Activated naive CD4-positive, alpha-beta T cell treated with anti-CD3 and anti-CD28 coated beads, Interleukin-2, amount 10 ng/mL, durations not matched to agents 7 days and 5 days (primary cell): ENCODE data around the gene NOS1AP.

Experiments used
- CTCF ChIA-PET: fragments of 350-600 bp; sonication (Branson Sonifier 250); formaldehyde crosslinking; loops from one replicate; lab custom pipeline; 2021; ENCODE audit warnings: antibody characterized with exemption; lab: Charles Lee
- DNase-seq: peaks from one replicate; pipeline ENCODE4 v3.0.0-alpha.2; 2020
- H3K27ac Mint-ChIP-seq: one replicate; pipeline ENCODE4 v1.8.0; 2021; ENCODE audit warnings: mild to moderate bottlenecking, moderate library complexity, mixed read lengths
- H3K27me3 Mint-ChIP-seq: one replicate; pipeline ENCODE4 v1.8.0; 2021; ENCODE audit warnings: mild to moderate bottlenecking, mixed read lengths
- H3K36me3 Mint-ChIP-seq: one replicate; pipeline ENCODE4 v1.8.0; 2021; ENCODE audit warnings: mixed read lengths
- H3K4me1 Mint-ChIP-seq: one replicate; pipeline ENCODE4 v1.8.0; 2021; ENCODE audit warnings: mixed read lengths
- H3K4me3 Mint-ChIP-seq: one replicate; pipeline ENCODE4 v1.8.0; 2021; ENCODE audit warnings: mild to moderate bottlenecking, moderate library complexity, mixed read lengths
- H3K9me3 Mint-ChIP-seq: one replicate; pipeline ENCODE4 v1.8.0; 2021; ENCODE audit warnings: mixed read lengths

NOS1AP gene

DNA sequence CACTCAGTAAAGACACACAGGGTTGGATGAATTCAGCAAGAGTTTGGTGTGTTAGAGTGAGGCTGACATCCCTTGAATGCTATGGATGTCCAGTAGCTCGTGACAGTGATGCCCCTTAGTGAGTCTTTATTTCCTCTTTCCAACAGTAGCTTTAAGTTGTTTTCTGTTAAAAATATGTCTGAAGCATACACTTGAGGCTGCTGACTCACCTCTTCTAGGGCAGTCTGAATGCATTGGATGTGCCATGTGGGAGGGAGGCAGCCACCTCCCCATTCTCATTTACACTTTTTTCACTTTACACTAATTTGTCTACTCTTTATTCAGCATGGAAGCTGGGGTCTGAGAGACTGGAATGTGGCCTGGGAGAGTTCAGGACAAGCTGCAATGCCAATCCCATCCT is 17.6 kb downstream of the NOS1AP start:
- CTCF ChIA-PET = interaction anchor here (1.0 kb wide), 1 partner anchor 31 kb away, joined by 3 read pairs; no protein-coding TSS in a partner anchor
- no peak for DNase-seq

DNA sequence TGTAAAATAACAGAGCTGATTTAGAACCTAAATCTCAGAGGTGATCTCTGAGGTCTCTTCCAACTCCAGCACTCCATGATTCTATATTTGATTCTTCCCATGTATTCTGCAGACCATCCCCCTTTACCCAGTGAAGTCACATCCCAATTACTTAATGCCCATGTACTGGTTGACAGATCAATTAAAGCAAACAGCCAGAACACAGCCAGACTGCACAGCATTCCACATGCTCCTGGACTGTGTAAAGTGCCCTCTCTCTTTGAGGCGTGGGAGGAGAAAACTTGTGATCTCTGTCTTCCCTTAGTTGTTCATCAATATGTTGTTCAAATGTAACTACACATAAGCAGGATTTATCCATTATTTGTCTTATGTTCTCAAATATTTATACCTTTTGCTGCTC is 18.1 kb downstream of the NOS1AP start:
- Mint-ChIP-seq H3K4me1 (no peaks in the 10 kb centered on the region), H3K27me3 (peaks cover 15% of the 10 kb centered on the region), H3K4me3 (no peak overlapping the region), H3K36me3 (no peaks in the 10 kb centered on the region), H3K9me3 (no peaks in the 10 kb centered on the region), H3K27ac (no peak overlapping the region)
- CTCF ChIA-PET = no interaction called here
- no peak for DNase-seq

More for the DNA sequence above, 17.6 kb downstream of the NOS1AP start:
- peaks cover 11% of the 10 kb centered on the region for H3K27me3 Mint-ChIP-seq
- no peaks in the 10 kb centered on the region for H3K36me3 Mint-ChIP-seq
- no peak overlapping the region for H3K27ac Mint-ChIP-seq
- H3K4me3 Mint-ChIP-seq = no peak overlapping the region
- no peaks in the 10 kb centered on the region for H3K9me3 Mint-ChIP-seq
- H3K4me1 Mint-ChIP-seq = no peaks in the 10 kb centered on the region

DNA sequence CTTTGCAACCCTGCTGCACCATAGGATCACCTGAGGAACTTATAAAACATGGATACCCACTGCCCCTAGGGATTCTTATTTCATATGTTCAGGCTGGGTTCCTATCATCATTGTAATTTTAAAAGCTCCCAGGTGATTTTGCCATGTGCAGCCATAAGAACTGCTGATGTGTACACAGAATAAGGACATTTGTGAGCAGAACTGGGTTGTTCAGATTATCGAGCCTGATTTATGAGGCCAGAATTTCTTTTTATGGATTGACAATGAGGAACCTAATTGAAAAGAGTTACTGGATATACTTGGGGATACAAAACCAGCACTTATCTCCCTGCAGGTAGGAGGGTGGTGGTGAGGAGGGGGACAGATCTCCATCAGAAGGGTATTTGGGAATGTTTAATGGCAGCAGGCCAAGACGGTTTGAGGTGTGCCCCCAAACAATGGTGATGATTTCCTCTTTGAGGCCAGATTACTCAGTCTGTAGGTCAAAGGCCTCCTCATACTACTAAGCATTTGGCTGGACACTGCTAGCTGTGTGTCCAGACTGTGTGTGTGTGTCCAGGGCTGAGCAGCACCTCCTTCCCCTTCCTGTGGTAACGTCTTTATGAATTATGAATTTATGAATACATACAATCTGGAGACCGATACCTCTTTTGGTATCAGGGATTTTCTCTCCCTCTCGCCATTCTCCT is 18.9 kb downstream of the NOS1AP start:
- Mint-ChIP-seq H3K27me3 (peaks cover 16% of the 10 kb centered on the region), H3K4me1 (no peaks in the 10 kb centered on the region), H3K27ac (no peak overlapping the region), H3K36me3 (no peaks in the 10 kb centered on the region), H3K4me3 (no peak overlapping the region), H3K9me3 (no peaks in the 10 kb centered on the region)
- DNase-seq = no peak
- CTCF ChIA-PET = no interaction called here

DNA sequence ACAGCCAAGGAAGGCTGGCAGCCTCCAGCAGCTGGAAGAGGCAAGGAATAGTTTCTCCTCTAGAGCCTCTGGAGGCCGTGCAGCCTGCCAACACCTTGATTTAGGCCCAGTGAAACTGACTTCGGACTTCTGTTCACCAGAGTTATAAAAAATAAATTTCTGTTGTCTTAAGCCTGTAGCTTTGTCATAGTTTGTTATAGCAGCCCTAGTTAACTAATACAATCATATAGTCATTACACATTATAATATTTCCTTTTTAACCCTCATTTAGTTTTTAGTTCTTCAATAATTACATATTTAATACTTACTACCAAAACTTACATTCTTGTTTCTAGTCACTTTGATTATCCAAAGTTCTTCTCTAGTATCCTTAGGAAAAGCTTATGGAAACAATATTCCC is 20.3 kb downstream of the NOS1AP start:
- no peak for DNase-seq
- no peaks in the 10 kb centered on the region for H3K9me3 Mint-ChIP-seq
- no peak overlapping the region for H3K4me3 Mint-ChIP-seq
- H3K4me1 Mint-ChIP-seq = no peaks in the 10 kb centered on the region
- CTCF ChIA-PET = no interaction called here
- H3K27me3 Mint-ChIP-seq = peaks cover 18% of the 10 kb centered on the region
- no peaks in the 10 kb centered on the region for H3K36me3 Mint-ChIP-seq
- H3K27ac Mint-ChIP-seq = no peak overlapping the region

DNA sequence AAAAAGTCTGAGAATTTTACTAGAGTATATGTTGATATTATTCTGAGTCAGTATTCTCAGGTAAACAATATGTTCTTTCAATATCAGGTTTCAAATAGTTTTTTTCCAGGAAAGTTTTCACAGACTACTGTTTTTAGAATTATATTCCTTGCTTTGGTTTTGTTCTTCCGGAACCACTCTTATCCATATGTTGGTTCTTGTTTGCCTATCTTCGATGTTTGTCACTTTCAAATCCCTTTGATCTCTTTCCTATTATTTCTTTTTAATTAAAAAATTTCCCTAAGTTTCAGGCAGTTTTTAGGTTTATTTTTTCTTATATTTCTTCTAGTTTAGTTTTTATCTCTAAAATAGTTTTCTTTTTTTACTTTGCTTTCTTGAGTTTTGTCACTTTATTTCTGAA is 20.9 kb downstream of the NOS1AP start:
- H3K27me3 Mint-ChIP-seq = peaks cover 20% of the 10 kb centered on the region
- no peak overlapping the region for H3K27ac Mint-ChIP-seq
- no peaks in the 10 kb centered on the region for H3K36me3 Mint-ChIP-seq
- no peaks in the 10 kb centered on the region for H3K9me3 Mint-ChIP-seq
- DNase-seq = no peak
- no peaks in the 10 kb centered on the region for H3K4me1 Mint-ChIP-seq
- H3K4me3 Mint-ChIP-seq = no peak overlapping the region
- CTCF ChIA-PET = no interaction called here

DNA sequence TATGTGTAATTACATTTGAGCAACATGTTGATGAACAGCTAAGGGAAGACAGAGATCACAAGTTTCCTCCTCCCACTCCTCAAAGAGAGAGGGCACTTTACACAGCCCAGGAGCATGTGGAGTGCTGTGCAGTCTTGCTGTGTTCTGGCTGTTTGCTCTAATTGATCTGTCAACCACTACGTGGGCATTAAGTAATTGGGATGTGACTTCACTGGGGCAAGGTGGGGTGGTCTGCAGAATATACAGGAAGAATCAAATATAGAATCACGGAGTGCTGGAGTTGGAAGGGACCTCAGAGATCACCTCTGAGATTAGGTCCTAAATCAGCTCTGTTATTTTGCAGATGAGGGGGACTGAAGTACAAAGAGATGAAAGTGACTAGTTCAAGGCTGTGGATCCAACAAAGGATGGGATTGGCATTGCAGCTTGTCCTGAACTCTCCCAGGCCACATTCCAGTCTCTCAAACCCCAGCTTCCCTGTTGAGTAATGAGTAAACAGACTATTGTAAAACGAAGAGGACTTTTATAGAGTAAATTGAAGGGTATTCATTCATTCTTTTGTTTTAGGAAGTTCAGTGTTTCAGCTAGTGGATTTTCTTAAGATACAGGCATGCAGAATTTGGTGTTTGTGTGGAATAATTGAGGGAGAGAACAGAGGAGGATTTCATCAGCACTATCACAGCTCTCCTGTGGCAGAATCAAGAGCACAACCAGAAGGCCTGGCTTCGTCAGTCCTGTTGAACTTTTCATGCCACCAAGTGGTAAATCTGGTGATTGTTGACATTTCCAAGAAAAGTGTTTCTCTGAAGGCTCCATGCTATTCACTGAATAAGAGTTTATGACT is 22.4 kb downstream of the NOS1AP start:
- H3K4me1 Mint-ChIP-seq = no peaks in the 10 kb centered on the region
- H3K27me3 Mint-ChIP-seq = peaks cover 20% of the 10 kb centered on the region
- DNase-seq = no peak
- CTCF ChIA-PET = interaction anchor here (0.8 kb wide), 1 partner anchor 55 kb away, joined by 3 read pairs; no protein-coding TSS in a partner anchor
- no peak overlapping the region for H3K4me3 Mint-ChIP-seq
- no peaks in the 10 kb centered on the region for H3K36me3 Mint-ChIP-seq
- no peaks in the 10 kb centered on the region for H3K9me3 Mint-ChIP-seq
- H3K27ac Mint-ChIP-seq = no peak overlapping the region

DNA sequence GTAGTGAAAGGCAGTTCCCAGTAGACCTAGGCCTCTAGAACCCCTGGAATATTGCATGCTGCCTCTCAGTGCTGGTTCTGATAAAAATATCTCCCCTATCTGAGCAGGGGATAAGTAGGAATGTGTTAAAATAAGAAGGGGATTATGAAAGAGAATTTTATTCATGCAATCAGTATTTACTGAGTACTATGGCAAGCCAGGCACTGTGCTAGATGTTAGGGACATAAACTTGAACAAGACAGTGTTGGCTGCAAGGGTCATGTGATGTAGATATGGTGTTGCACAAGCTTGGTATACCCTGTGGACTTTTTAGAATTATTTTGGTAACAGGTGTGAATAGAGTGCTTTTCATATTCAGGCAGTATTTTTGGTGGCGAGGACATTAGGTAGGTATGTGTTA is 23.6 kb downstream of the NOS1AP start:
- Mint-ChIP-seq H3K9me3 (no peaks in the 10 kb centered on the region), H3K36me3 (no peaks in the 10 kb centered on the region), H3K27me3 (peaks cover 23% of the 10 kb centered on the region), H3K27ac (no peak overlapping the region), H3K4me3 (no peak overlapping the region), H3K4me1 (no peaks in the 10 kb centered on the region)
- no peak for DNase-seq
- CTCF ChIA-PET = no interaction called here

DNA sequence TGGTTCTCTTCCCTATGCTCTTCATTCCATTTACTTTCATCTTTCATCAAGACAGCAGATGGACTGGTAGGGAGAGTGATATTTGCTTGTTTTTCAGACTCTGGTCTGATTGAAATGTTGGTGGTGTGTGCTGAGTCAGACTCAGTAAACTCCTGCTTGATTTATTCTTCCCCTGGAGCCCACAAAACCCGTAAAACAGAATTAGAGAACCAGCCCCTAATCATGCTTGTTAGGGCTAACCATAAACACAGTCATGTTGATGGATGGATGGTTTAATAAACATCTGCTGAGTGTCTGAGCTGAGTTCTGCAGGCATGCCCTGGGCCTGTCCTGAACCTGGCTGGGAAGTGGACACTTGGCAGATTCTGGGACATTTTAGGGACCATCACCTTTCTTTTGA is 24.8 kb downstream of the NOS1AP start:
- no peak overlapping the region for H3K27ac Mint-ChIP-seq
- peaks cover 28% of the 10 kb centered on the region for H3K27me3 Mint-ChIP-seq
- no peak for DNase-seq
- no peak overlapping the region for H3K4me3 Mint-ChIP-seq
- no peaks in the 10 kb centered on the region for H3K9me3 Mint-ChIP-seq
- H3K4me1 Mint-ChIP-seq = no peaks in the 10 kb centered on the region
- CTCF ChIA-PET = no interaction called here
- no peaks in the 10 kb centered on the region for H3K36me3 Mint-ChIP-seq

DNA sequence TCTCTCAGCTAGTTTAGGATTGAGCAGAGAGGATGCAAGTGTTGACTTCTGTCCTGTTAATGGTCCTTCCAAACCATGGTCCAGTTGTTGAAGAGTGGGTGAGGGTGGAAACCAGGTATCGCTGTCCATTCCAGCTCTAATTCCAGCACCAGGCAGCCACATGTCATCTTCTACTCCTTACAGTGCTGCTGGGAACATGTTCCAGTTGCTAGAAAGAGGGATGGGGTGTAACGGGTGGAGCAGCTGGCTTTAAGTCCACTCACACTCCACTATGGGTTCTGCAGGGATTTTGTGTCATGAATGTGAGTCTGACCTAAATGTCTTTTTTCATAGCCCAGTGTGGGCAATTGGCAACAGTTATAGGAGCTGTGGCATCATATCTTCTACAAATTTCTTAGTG is 25.2 kb downstream of the NOS1AP start:
- peaks cover 28% of the 10 kb centered on the region for H3K27me3 Mint-ChIP-seq
- no peak overlapping the region for H3K27ac Mint-ChIP-seq
- CTCF ChIA-PET = no interaction called here
- H3K4me3 Mint-ChIP-seq = no peak overlapping the region
- H3K4me1 Mint-ChIP-seq = no peaks in the 10 kb centered on the region
- no peaks in the 10 kb centered on the region for H3K36me3 Mint-ChIP-seq
- no peak for DNase-seq
- no peaks in the 10 kb centered on the region for H3K9me3 Mint-ChIP-seq

DNA sequence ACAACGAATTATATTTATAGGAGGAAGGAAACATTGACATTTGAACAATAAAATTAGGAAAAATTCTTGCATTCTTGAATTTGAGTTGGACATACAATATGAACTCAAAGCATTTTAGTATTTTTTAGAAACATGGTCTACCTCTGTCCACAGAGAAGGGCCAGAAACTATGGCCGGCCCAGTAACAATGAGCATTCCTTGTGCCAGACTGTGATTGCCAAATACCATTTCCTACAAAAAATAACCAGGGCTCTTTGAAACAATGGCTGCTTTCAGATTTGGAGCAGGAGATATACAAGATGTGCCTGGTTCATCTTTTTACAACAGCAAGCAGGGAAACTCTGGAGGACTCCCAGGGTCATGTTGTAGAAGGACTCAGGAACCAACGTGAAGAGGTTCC is 38.4 kb downstream of the NOS1AP start:
- no peak for DNase-seq

DNA sequence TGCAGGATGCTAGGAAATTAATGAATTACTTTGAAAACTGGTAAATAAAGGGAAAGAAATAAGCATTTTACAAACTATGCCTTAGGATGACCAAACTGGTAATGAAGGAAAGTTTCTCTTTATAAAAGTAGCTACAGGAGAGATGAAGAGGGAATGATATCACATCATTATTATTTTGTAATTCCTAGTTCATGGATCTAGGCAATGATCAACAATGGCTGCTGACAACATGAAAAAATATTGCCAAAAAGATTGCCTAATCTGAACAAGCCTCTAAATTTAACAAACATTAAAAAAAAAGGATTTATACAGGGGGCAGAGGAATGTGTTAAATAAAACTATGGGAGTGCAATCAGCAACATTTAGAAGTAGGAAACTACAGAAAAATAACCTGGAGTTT is 38.9 kb downstream of the NOS1AP start:
- H3K4me3 Mint-ChIP-seq = no peak overlapping the region
- no peaks in the 10 kb centered on the region for H3K9me3 Mint-ChIP-seq
- H3K27me3 Mint-ChIP-seq = peaks cover 3% of the 10 kb centered on the region
- DNase-seq = no peak
- H3K4me1 Mint-ChIP-seq = no peaks in the 10 kb centered on the region
- no peaks in the 10 kb centered on the region for H3K36me3 Mint-ChIP-seq
- H3K27ac Mint-ChIP-seq = no peak overlapping the region
- CTCF ChIA-PET = no interaction called here

More for the DNA sequence above, 38.4 kb downstream of the NOS1AP start:
- H3K4me3 Mint-ChIP-seq = no peak overlapping the region
- CTCF ChIA-PET = no interaction called here
- no peaks in the 10 kb centered on the region for H3K4me1 Mint-ChIP-seq
- H3K36me3 Mint-ChIP-seq = no peaks in the 10 kb centered on the region
- H3K27me3 Mint-ChIP-seq = peaks cover 6% of the 10 kb centered on the region
- no peak overlapping the region for H3K27ac Mint-ChIP-seq
- no peaks in the 10 kb centered on the region for H3K9me3 Mint-ChIP-seq

DNA sequence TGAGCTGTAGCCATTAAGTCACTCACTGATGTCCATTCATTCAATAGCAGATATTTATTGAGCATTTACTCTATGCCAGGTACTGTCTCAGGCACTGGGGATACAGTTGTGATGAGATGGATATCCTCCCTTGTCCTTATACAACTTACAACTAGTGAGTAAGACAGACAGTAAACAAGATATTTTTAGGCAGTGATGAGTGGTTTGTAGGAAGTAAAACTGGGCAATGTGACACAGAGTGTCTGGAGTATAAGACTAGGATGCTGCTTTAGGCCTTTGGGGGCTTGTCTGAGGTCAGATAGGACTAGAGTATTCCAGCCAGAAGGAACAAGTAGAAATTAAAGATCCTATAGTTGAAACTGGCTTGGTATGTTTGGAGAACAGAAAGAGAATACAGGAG is 41.4 kb downstream of the NOS1AP start:
- CTCF ChIA-PET = no interaction called here
- no peaks in the 10 kb centered on the region for H3K36me3 Mint-ChIP-seq
- no peak overlapping the region for H3K27ac Mint-ChIP-seq
- H3K9me3 Mint-ChIP-seq = no peaks in the 10 kb centered on the region
- H3K4me3 Mint-ChIP-seq = no peak overlapping the region
- no peaks in the 10 kb centered on the region for H3K4me1 Mint-ChIP-seq
- H3K27me3 Mint-ChIP-seq = peaks cover 9% of the 10 kb centered on the region
- DNase-seq = no peak

DNA sequence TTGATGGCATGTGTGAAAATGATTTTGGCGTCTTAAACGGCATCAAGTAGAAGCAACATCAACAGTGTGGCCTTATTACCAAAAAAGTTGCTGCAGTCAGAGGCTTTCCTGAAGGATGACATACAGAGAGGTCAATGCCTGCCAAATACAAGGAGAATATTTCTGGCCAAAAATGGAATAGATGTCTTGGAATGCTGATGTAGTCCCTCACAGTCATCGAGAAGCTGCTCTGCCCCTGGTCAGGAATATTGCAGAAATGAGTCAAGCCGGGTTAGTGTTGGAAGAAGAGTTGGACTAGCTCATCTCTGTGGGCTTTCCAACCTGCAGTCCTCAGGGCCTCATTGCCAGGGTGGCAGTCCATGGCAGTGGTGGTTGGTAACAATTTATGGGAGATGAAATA is 42.1 kb downstream of the NOS1AP start:
- no peaks in the 10 kb centered on the region for H3K9me3 Mint-ChIP-seq
- peaks cover 9% of the 10 kb centered on the region for H3K27me3 Mint-ChIP-seq
- H3K4me1 Mint-ChIP-seq = no peaks in the 10 kb centered on the region
- no peak for DNase-seq
- no peak overlapping the region for H3K27ac Mint-ChIP-seq
- H3K4me3 Mint-ChIP-seq = no peak overlapping the region
- H3K36me3 Mint-ChIP-seq = no peaks in the 10 kb centered on the region
- CTCF ChIA-PET = no interaction called here

DNA sequence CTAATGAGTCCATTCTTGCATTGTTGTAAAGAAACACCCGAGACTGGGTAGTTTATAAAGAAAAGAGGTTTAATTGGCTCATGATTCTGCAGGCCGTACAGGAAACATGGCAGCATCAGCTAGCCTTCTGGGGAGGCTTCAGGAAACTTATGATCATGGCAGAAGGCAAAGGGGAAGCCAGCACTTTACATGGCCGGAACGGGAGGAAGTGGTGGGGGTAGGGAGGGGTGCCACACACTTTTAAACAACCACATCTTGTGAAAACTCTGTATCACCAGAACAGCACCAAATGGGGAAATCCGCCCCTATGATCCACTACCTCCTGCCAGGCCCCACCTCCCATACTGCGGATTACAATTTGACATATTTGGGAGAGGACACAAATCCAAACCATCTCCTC is 43.9 kb downstream of the NOS1AP start:
- H3K4me3 Mint-ChIP-seq = no peak overlapping the region
- CTCF ChIA-PET = no interaction called here
- no peak for DNase-seq
- H3K4me1 Mint-ChIP-seq = no peaks in the 10 kb centered on the region
- H3K9me3 Mint-ChIP-seq = no peaks in the 10 kb centered on the region
- no peak overlapping the region for H3K27ac Mint-ChIP-seq
- peaks cover 9% of the 10 kb centered on the region for H3K27me3 Mint-ChIP-seq
- H3K36me3 Mint-ChIP-seq = no peaks in the 10 kb centered on the region
